ENCODE measurements around the gene HMOX1. TPM values are rescaled to one million over a fixed set of nuclear protein-coding genes. Genes with fewer than 3 reads are reported as not detected.

The HMOX1 gene
- total RNA-seq, 1 experiment from 2014 or later = 12.1 TPM

- TF ChIP-seq TP53 (CRISPR knock-in tag; IDR thresholded peaks at IDR 0.05) (no peak), ZNF317 (CRISPR knock-in tag; IDR thresholded peaks at IDR 0.05; ENCODE audit: borderline replicate concordance, low read depth) (no peak)
Observed at GRCh38 chr22:35345808-35346505, 34.9 kb upstream of the HMOX1 start (continued).

GRCh38 chr22:35346596-35347220 lies 34.2 kb upstream of the HMOX1 start:
- no peaks in the 10 kb centered on the region for H3K36me3 Mint-ChIP-seq
- ATAC-seq (no peak), DNase-seq (ENCODE audit: low spot score) (no peak)
- ChIA-PET POLR2A (no interaction called here), CTCF (interaction anchor here (0.6 to 2.6 kb wide), 3 partner anchors 14 to 84 kb away, joined by 3 to 9 read pairs (median 4); no protein-coding TSS in a partner anchor)
- no peak overlapping the region for H3K27ac Mint-ChIP-seq
- H3K4me3 Mint-ChIP-seq = no peak overlapping the region
- H3K27me3 Mint-ChIP-seq (ENCODE audit: low read depth) = peaks cover 9% of the 10 kb centered on the region; the same call in 1 of the 2 replicates
- no peaks in the 10 kb centered on the region for H3K9me3 Mint-ChIP-seq
- peaks cover 13% of the 10 kb centered on the region for H3K4me1 Mint-ChIP-seq
- no peak for TF ChIP-seq ZNF423 (CRISPR knock-in tag; IDR thresholded peaks at IDR 0.05)
- no peak for TF ChIP-seq TP53 (CRISPR knock-in tag; IDR thresholded peaks at IDR 0.05)
- TF ChIP-seq FOXK1 (CRISPR knock-in tag; IDR thresholded peaks at IDR 0.05) = no peak

- DNase-seq (ENCODE audit: low spot score) (no peak), ATAC-seq (no peak)
- Mint-ChIP-seq H3K4me1 (peaks cover 18% of the 10 kb centered on the region), H3K27me3 (ENCODE audit: low read depth) (peaks cover 10% of the 10 kb centered on the region; the same call in 1 of the 2 replicates), H3K9me3 (no peaks in the 10 kb centered on the region), H3K27ac (no peak overlapping the region), H3K36me3 (no peaks in the 10 kb centered on the region), H3K4me3 (no peak overlapping the region)
- CTCF ChIA-PET = interaction anchor here (0.6 to 2.6 kb wide), 2 partner anchors 14 to 83 kb away, joined by 4 to 9 read pairs; no protein-coding TSS in a partner anchor
- TF ChIP-seq USF1 (CRISPR knock-in tag; IDR thresholded peaks at IDR 0.05) = no peak
- TF ChIP-seq ZNF423 (CRISPR knock-in tag; IDR thresholded peaks at IDR 0.05) = no peak
- TF ChIP-seq E2F5 (CRISPR knock-in tag; IDR thresholded peaks at IDR 0.05) = no peak
- TF ChIP-seq ZBTB21 (CRISPR knock-in tag; IDR thresholded peaks at IDR 0.05; ENCODE audit: borderline replicate concordance) = no peak
- no peak for TF ChIP-seq E2F1 (CRISPR knock-in tag; IDR thresholded peaks at IDR 0.05)
- no peak for TF ChIP-seq PRRX2 (CRISPR knock-in tag; IDR thresholded peaks at IDR 0.05)
- TF ChIP-seq KAT7 (CRISPR knock-in tag; IDR thresholded peaks at IDR 0.05; ENCODE audit: borderline replicate concordance) = no peak
- no peak for TF ChIP-seq STAT6 (CRISPR knock-in tag; conservative IDR thresholded peaks at IDR 0.05; ENCODE audit: low read depth)
- TF ChIP-seq FOXP1 (CRISPR knock-in tag; IDR thresholded peaks at IDR 0.05; ENCODE audit: borderline replicate concordance) = no peak
- POLR2A ChIA-PET = no interaction called here
Observed at GRCh38 chr22:35347462-35347861, 33.4 kb upstream of the HMOX1 start.

- Mint-ChIP-seq H3K36me3 (no peaks in the 10 kb centered on the region), H3K27me3 (ENCODE audit: low read depth) (peaks cover 10% of the 10 kb centered on the region; the same call in 1 of the 2 replicates), H3K4me1 (peaks cover 18% of the 10 kb centered on the region), H3K27ac (no peak overlapping the region), H3K9me3 (no peaks in the 10 kb centered on the region), H3K4me3 (no peak overlapping the region)
- no peak for DNase-seq (ENCODE audit: low spot score)
- POLR2A ChIA-PET = no interaction called here
- ATAC-seq = no peak
- CTCF ChIA-PET = interaction anchor here (2.6 kb wide), 1 partner anchor 83 kb away, joined by 9 read pairs; no protein-coding TSS in a partner anchor
- TF ChIP-seq ZNF121 (CRISPR knock-in tag; IDR thresholded peaks at IDR 0.05) (no peak), ETV6 (CRISPR knock-in tag; IDR thresholded peaks at IDR 0.05) (no peak), E2F1 (CRISPR knock-in tag; IDR thresholded peaks at IDR 0.05) (no peak), SMAD3 (CRISPR knock-in tag; IDR thresholded peaks at IDR 0.05; ENCODE audit: borderline replicate concordance) (no peak), HMGA2 (CRISPR knock-in tag; IDR thresholded peaks at IDR 0.05) (no peak), ZNF138 (CRISPR knock-in tag; conservative IDR thresholded peaks at IDR 0.05) (no peak), TP53 (CRISPR knock-in tag; IDR thresholded peaks at IDR 0.05) (no peak), ATF2 (CRISPR knock-in tag; IDR thresholded peaks at IDR 0.05; ENCODE audit: borderline replicate concordance, low read depth) (no peak), TCF7 (CRISPR knock-in tag; IDR thresholded peaks at IDR 0.05; ENCODE audit: low read depth) (no peak), ZNF263 (CRISPR knock-in tag; IDR thresholded peaks at IDR 0.05; ENCODE audit: low read depth) (no peak)
Observed at GRCh38 chr22:35348026-35348590, 32.8 kb upstream of the HMOX1 start.

Measured in WTC11 (cell line).